PC-3 (cell line): Measurements from ENCODE around the gene PLCB2.

Source experiments
- CTCF ChIP-seq: fragments of 300-600 bp; sonication (generic); conservative IDR thresholded peaks from 2 replicates; pipeline ENCODE4 v1.5.1; 2017; ENCODE audit warnings: antibody characterized with exemption, low read depth, mild to moderate bottlenecking, low read length
- EZH2phosphoT487 ChIP-seq: fragments of 300-600 bp; sonication (generic); IDR thresholded peaks from 2 replicates; pipeline ENCODE4 v1.6.1; 2018; ENCODE audit warnings: mild to moderate bottlenecking, antibody characterized with exemption, low read length, borderline replicate concordance

GRCh38 chr15:40247406-40247971 lies 60.2 kb downstream of the PLCB2 start:
- TF ChIP-seq CTCF (no peak), EZH2phosphoT487 (no peak)
